OCI-LY7 (cell line): Measurements from ENCODE around the gene SLC39A3.

Experiments used
- EZH2phosphoT487 ChIP-seq: fragments of 200-600 bp; sonication (generic); IDR thresholded peaks from 2 replicates; pipeline ENCODE4 v1.6.1; 2018; ENCODE audit warnings: low read depth, borderline replicate concordance, mild to moderate bottlenecking, mixed run types, antibody characterized with exemption, low read length, moderate library complexity, mixed read lengths
- TF ChIP-seq, protein P1 (sequence below): fragments of 200-600 bp; sonication (generic); conservative IDR thresholded peaks from 2 replicates; pipeline ENCODE4 v1.5.1; 2014; ENCODE audit warnings: mild to moderate bottlenecking, antibody characterized with exemption, low read length, moderate library complexity, mixed read lengths

DNA sequence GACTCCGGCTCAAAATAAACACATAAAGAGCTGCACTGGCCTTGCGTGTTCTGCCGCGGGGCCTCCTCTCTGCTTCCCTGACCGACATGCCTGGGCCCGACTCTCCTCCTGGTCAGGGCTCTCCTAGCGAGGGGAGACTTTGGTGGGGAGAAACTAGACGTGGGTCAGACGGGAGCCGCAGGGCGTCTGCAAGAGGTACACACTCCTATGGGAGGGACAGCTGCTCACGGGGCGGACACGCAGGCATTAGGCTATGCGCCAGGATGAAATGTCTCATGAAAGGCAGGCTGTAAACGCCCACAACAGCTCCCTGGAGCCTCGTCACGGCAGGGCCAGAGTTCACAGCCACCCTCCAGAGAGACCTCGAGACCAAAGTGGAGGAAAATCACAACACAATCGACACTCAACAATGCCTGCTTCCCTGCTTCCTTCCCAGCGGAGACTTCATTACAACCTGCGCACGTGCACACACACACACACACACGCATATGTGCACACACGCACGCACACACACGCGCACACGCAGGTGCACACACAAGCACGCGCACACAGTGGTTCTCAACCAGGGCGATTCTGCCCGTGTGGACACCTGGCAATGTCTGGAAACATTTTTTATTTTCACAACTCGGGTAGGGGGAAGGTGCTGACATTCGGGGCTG lies 5.8 kb downstream of the SLC39A3 start:
- TF ChIP-seq, protein P1, sequence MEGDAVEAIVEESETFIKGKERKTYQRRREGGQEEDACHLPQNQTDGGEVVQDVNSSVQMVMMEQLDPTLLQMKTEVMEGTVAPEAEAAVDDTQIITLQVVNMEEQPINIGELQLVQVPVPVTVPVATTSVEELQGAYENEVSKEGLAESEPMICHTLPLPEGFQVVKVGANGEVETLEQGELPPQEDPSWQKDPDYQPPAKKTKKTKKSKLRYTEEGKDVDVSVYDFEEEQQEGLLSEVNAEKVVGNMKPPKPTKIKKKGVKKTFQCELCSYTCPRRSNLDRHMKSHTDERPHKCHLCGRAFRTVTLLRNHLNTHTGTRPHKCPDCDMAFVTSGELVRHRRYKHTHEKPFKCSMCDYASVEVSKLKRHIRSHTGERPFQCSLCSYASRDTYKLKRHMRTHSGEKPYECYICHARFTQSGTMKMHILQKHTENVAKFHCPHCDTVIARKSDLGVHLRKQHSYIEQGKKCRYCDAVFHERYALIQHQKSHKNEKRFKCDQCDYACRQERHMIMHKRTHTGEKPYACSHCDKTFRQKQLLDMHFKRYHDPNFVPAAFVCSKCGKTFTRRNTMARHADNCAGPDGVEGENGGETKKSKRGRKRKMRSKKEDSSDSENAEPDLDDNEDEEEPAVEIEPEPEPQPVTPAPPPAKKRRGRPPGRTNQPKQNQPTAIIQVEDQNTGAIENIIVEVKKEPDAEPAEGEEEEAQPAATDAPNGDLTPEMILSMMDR: no peak
- no peak for TF ChIP-seq EZH2phosphoT487
